Left ventricle myocardium inferior (tissue), 1 donor: ENCODE measurements around the gene P2RY11. TPM values are rescaled to one million over a fixed set of nuclear protein-coding genes. Genes with fewer than 3 reads are reported as not detected.

Experiments used
- DNase-seq: peaks from one replicate; pipeline ENCODE4 v3.0.0-alpha.2; 2020
- H3K27ac ChIP-seq: fragments of 200-600 bp; replicated peaks from 2 replicates; pipeline ENCODE4 v1.8.0; 2021
- H3K27me3 ChIP-seq: fragments of 200-600 bp; 2 replicates; pipeline ENCODE4 v1.8.0; 2021; ENCODE audit warnings: low read depth
- H3K36me3 ChIP-seq: fragments of 200-600 bp; 2 replicates; pipeline ENCODE4 v1.8.0; 2021
- H3K4me1 ChIP-seq: fragments of 200-600 bp; 2 replicates; pipeline ENCODE4 v1.8.0; 2021
- H3K4me3 ChIP-seq: fragments of 200-600 bp; 2 replicates; pipeline ENCODE4 v1.8.0; 2021; ENCODE audit warnings: mild to moderate bottlenecking, moderate library complexity
- H3K9me3 ChIP-seq: fragments of 200-600 bp; replicated peaks from 2 replicates; pipeline ENCODE4 v1.8.0; 2021
- intact Hi-C: fragments of 100-400 bp; cut with micrococcal nuclease; formaldehyde crosslinking; loops from one replicate; pipeline ENCODE4 v1.11.0; 2022
- total RNA-seq: library from RNA; stranded (reverse); fragmentation: NEBNext Ultra II Directional; extraction: Animal tissue kit (Norgen Biotek cat#: 25700); gene quantifications from one replicate; pipeline ENCODE4 v1.2.1, GENCODE V29; 2021
- TF ChIP-seq, protein P1 (sequence below): fragments of 200-600 bp; IDR thresholded peaks from 2 replicates; pipeline ENCODE4 v1.8.0; 2021; ENCODE audit warnings: antibody characterized with exemption, mild to moderate bottlenecking, borderline replicate concordance
- donor health status: DM: no; HTN: yes; CAD: no; lungs with severe emphysema.

The P2RY11 gene
- total RNA-seq, 1 donor from 2014 or later, result 4.1 TPM

DNA sequence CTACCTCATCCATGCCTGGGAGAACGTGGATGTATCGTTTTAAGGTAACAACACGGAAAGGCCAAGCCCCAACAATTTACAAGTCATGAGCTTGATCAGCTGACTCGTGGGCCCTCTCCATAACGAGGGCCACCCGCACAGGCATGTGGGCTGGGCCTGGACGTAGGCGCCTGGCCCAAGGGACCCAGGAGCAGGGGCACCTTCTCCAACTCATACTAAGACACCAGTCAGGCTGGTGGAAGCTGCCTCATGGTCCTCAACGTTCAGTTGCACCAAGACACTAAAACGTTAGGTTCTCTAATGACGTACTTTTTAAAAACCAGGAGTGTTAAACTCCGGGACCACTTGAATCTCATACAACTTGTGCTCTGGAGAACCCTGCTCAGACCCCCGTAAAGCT lies 30.0 kb downstream of the P2RY11 start:
- Histone ChIP-seq H3K4me1 (no peaks in the 10 kb centered on the region), H3K9me3 (no peaks in the 10 kb centered on the region), H3K36me3 (peaks cover 98% of the 10 kb centered on the region), H3K4me3 (no peak overlapping the region), H3K27me3 (no peaks in the 10 kb centered on the region), H3K27ac (no peak overlapping the region)
- TF ChIP-seq, protein P1, sequence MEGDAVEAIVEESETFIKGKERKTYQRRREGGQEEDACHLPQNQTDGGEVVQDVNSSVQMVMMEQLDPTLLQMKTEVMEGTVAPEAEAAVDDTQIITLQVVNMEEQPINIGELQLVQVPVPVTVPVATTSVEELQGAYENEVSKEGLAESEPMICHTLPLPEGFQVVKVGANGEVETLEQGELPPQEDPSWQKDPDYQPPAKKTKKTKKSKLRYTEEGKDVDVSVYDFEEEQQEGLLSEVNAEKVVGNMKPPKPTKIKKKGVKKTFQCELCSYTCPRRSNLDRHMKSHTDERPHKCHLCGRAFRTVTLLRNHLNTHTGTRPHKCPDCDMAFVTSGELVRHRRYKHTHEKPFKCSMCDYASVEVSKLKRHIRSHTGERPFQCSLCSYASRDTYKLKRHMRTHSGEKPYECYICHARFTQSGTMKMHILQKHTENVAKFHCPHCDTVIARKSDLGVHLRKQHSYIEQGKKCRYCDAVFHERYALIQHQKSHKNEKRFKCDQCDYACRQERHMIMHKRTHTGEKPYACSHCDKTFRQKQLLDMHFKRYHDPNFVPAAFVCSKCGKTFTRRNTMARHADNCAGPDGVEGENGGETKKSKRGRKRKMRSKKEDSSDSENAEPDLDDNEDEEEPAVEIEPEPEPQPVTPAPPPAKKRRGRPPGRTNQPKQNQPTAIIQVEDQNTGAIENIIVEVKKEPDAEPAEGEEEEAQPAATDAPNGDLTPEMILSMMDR, result no peak
- DNase-seq, result no peak
- intact Hi-C loops, result no loop called here

DNA sequence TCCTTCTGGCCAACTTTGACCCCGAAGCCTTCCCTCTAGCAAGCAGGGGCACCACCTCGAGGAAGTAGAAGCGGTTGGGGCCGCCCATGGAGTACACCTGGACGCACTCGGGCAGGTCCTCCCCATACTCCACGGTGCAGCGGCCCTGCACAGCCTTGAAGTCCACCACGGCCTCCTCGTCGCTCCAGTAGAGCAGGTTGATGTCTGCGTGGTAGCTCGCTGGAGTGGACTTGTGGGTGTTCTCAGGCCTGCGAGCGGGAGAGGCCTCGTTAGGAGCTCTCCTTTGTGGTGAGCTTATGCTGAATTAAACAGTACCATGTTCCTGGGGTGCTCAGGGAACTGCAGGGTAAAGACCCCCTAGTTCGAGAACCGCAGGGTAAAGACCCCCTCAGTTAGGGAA lies 30.5 kb downstream of the P2RY11 start:
- intact Hi-C loops, result no loop called here
- H3K27me3 ChIP-seq, result no peaks in the 10 kb centered on the region
- TF ChIP-seq, protein P1, result no peak
- no peak overlapping the region for H3K27ac ChIP-seq
- H3K4me1 ChIP-seq, result no peaks in the 10 kb centered on the region
- peaks cover 98% of the 10 kb centered on the region for H3K36me3 ChIP-seq
- H3K4me3 ChIP-seq, result no peak overlapping the region
- no peaks in the 10 kb centered on the region for H3K9me3 ChIP-seq
- no peak for DNase-seq

DNA sequence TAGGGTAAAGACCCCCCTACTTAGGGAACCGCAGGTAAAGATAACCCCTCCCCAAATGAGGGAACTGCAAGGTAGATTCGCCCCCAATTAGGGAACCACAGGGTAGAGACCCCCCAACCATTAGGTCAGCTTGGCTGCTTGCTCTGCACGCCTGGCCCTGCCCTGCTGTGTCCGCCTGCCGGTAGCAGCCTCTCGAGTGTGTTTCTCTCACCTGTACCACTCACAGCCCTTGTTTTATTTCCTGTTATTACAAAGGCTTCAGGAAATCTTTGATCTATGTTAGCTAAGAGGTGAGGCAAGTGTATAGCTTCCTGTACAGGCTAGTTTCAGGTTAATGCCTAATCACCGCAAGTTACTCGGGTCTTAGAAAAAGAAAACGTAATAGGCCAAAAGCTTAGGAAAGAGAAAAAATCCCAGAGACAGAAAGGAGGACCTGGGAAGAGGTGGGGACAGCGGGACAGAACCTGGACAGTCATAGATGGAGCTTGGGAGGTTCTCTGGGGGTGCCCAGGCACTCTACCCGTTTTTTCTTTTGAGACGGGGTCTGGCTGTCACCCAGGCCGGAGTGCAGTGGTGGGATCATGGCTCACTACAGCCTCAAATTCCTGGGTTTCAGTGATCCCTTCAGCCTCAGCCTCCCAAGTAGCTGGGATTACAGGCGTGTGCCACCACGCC lies 31.3 kb downstream of the P2RY11 start:
- intact Hi-C loops, result no loop called here
- TF ChIP-seq, protein P1, result no peak
- no peak for DNase-seq
- H3K36me3 ChIP-seq, result peaks cover 98% of the 10 kb centered on the region
- no peak overlapping the region for H3K27ac ChIP-seq
- no peaks in the 10 kb centered on the region for H3K27me3 ChIP-seq
- H3K4me1 ChIP-seq, result no peaks in the 10 kb centered on the region
- no peak overlapping the region for H3K4me3 ChIP-seq
- H3K9me3 ChIP-seq, result no peaks in the 10 kb centered on the region

DNA sequence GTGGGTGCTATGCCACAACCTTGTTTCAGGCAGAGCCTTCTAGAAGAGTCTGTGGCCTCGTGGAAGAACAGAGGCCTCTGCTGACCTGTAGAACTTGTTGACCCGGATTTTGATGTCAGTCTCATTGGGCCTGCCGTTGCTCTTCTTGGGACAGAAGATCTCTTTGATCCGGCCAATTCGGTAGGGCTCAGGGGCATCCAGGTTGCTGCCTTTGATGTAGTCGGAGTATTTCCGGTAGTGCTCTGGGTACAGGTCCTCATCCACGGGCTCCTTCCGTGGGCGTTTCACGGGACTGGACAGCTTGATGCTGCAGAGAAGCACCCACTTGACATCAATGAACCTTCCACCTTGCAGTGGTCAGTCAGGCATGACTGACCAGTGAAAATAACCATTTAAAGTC lies 32.2 kb downstream of the P2RY11 start:
- peaks cover 97% of the 10 kb centered on the region for H3K36me3 ChIP-seq
- no peaks in the 10 kb centered on the region for H3K27me3 ChIP-seq

DNA sequence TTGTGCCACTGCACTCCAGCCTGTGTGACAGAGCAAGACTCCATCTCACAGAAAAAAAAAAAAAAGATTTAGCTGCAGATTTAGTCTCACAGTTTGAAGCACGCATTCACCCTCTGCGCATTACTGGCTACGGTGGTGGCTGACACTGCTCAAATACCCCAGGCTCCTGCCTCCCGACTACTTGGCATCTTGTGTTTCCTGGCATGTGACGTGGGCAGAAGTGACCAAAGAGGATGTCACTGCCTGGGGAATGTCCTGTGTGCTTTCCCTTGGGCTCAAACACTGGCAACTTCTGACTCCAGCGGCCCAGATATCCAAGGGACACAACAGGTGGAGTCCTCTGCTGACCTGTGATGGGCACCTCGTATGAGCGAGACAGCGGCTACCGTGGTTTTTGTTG lies 32.9 kb downstream of the P2RY11 start:
- no peak overlapping the region for H3K27ac ChIP-seq

More for the DNA sequence above, 32.2 kb downstream of the P2RY11 start:
- TF ChIP-seq, protein P1, result no peak
- DNase-seq, result no peak
- H3K4me1 ChIP-seq, result no peaks in the 10 kb centered on the region
- no peak overlapping the region for H3K27ac ChIP-seq
- no peaks in the 10 kb centered on the region for H3K9me3 ChIP-seq
- H3K4me3 ChIP-seq, result no peak overlapping the region
- intact Hi-C loops, result no loop called here

More for the DNA sequence above, 32.9 kb downstream of the P2RY11 start:
- Histone ChIP-seq H3K4me3 (no peak overlapping the region), H3K27me3 (no peaks in the 10 kb centered on the region), H3K36me3 (peaks cover 98% of the 10 kb centered on the region), H3K4me1 (no peaks in the 10 kb centered on the region), H3K9me3 (no peaks in the 10 kb centered on the region)
- TF ChIP-seq, protein P1, result no peak
- intact Hi-C loops, result no loop called here
- DNase-seq, result no peak
